Measurements from ENCODE around the gene SLC37A3.
"Not testable (repeated sequence)": the region's sequence is repeated elsewhere in the genome, so short reads cannot be mapped to it uniquely, and the experiment has no call there.

Gene SLC37A3

GRCh38 chr7:140312141-140312846 is 86.0 kb downstream of the SLC37A3 start:
- DNase-seq (ENCODE audit: low read depth, low spot score): no peak

GRCh38 chr7:140311128-140311527 is 87.2 kb downstream of the SLC37A3 start:
- not testable (repeated sequence) for DNase-seq (ENCODE audit: low read depth, low spot score)

GRCh38 chr7:140310337-140311002 is 87.9 kb downstream of the SLC37A3 start:
- no peak for DNase-seq (ENCODE audit: low read depth, low spot score)

- DNase-seq (ENCODE audit: low read depth, low spot score): no peak
These were observed 90.3 kb downstream of the SLC37A3 start for GRCh38 chr7:140308060-140308459.

GRCh38 chr7:140304191-140304799 is 94.0 kb downstream of the SLC37A3 start:
- no peak for DNase-seq (ENCODE audit: low read depth, low spot score)

GRCh38 chr7:140300243-140301136 is 97.8 kb downstream of the SLC37A3 start:
- DNase-seq (ENCODE audit: low read depth, low spot score): no peak

GRCh38 chr7:140298213-140298612 is 100.1 kb downstream of the SLC37A3 start:
- no peak for DNase-seq (ENCODE audit: low read depth, low spot score)

- no peak for DNase-seq (ENCODE audit: low read depth, low spot score)
These were observed 101.1 kb downstream of the SLC37A3 start for GRCh38 chr7:140297192-140297591.

- no peak for DNase-seq (ENCODE audit: low read depth, low spot score)
These were observed 103.0 kb downstream of the SLC37A3 start for GRCh38 chr7:140295224-140295738.

GRCh38 chr7:140294454-140294853 is 103.9 kb downstream of the SLC37A3 start:
- DNase-seq (ENCODE audit: low read depth, low spot score): no peak

- no peak for DNase-seq (ENCODE audit: low read depth, low spot score)
These were observed 105.9 kb downstream of the SLC37A3 start for GRCh38 chr7:140292438-140292837.

GRCh38 chr7:140289804-140290203 is 108.5 kb downstream of the SLC37A3 start:
- DNase-seq (ENCODE audit: low read depth, low spot score): no peak

- no peak for DNase-seq (ENCODE audit: low read depth, low spot score)
These were observed 110.3 kb downstream of the SLC37A3 start for GRCh38 chr7:140287988-140288387.

- no peak for DNase-seq (ENCODE audit: low read depth, low spot score)
These were observed 112.4 kb downstream of the SLC37A3 start for GRCh38 chr7:140285938-140286337.

- no peak for DNase-seq (ENCODE audit: low read depth, low spot score)
These were observed 114.3 kb downstream of the SLC37A3 start for GRCh38 chr7:140284062-140284461.

Data from brain pericyte (primary cell).